A549 (cell line): ENCODE measurements around the gene MIP. TPM values are rescaled to one million over a fixed set of nuclear protein-coding genes. Genes with fewer than 3 reads are reported as not detected.
"Not testable (repeated sequence)": the region's sequence is repeated elsewhere in the genome, so short reads cannot be mapped to it uniquely, and the experiment has no call there.

ENCODE experiments used
- ATAC-seq, 2 experiments: fragments of 200-7000 bp in 1 of 2; fragments of >200 bp in 1 of 2; cut with Nextera tagmentation in 1 of 2; cut with Tn5 transposase in 1 of 2; 3 replicates each; pipeline versions ENCODE4 v1.8.0 to v1.9.1; 2018 to 2020; ENCODE audit warnings: mild to moderate bottlenecking in 1 of 2, moderate library complexity in 1 of 2
- CTCF ChIA-PET: fragments of 300-600 bp; sonication (Branson Sonifier 250); formaldehyde crosslinking; extraction: SDS; loops from one replicate; lab custom pipeline; 2021; ENCODE audit warnings: antibody characterized with exemption, inconsistent platforms; lab: Yijun Ruan, JAX
- POLR2A ChIA-PET: fragments of 350-600 bp; formaldehyde crosslinking; extraction: SDS; loops from one replicate; lab custom pipeline; 2021; ENCODE audit warnings: antibody characterized with exemption, inconsistent platforms; lab: Yijun Ruan, JAX
- DNase-seq, 2 experiments: peaks; one replicate each; pipeline versions ENCODE4 v3.0.0 to v3.0.0-alpha.2; 2011 to 2016; ENCODE audit warnings: low read depth in 1 of 2, low spot score in 1 of 2
- FAIRE-seq: peaks from 2 replicates; lab custom pipeline; 2011; peaks lifted over from hg19 to GRCh38; lab: Jason Lieb, UNC
- H3K27ac ChIP-seq, 2 experiments: fragments of >200 bp; sonication (Bioruptor Twin); formaldehyde crosslinking; 3 replicates each; pipeline ENCODE4 v1.5.1; 2016 to 2017
- H3K4me1 ChIP-seq: fragments of >200 bp; sonication (Bioruptor Twin); formaldehyde crosslinking; 3 replicates; pipeline ENCODE4 v1.6.1; 2016
- H3K4me2 ChIP-seq: fragments of >200 bp; sonication (Bioruptor Twin); formaldehyde crosslinking; 3 replicates; pipeline ENCODE4 v1.6.1; 2016
- H3K4me3 ChIP-seq: fragments of >200 bp; sonication (Bioruptor Twin); formaldehyde crosslinking; 3 replicates; pipeline ENCODE4 v1.5.1; 2016
- H3K9me3 ChIP-seq: fragments of >200 bp; sonication (Bioruptor Twin); formaldehyde crosslinking; 3 replicates; pipeline ENCODE4 v1.6.1; 2016
- EHF ChIP-seq: fragments of 250-450 bp; sonication (Bioruptor Pico); IDR thresholded peaks from 2 replicates; pipeline ENCODE4 v1.5.0; 2020; ENCODE audit warnings: mild to moderate bottlenecking
- FOXS1 ChIP-seq: fragments of 250-450 bp; sonication (Bioruptor Pico); IDR thresholded peaks from 2 replicates; pipeline ENCODE4 v1.5.0; 2020; ENCODE audit warnings: mild to moderate bottlenecking, moderate library complexity
- HOXB13 ChIP-seq: fragments of 250-450 bp; sonication (Bioruptor Pico); IDR thresholded peaks from 2 replicates; pipeline ENCODE4 v1.5.0; 2020; ENCODE audit warnings: low read depth, mild to moderate bottlenecking, moderate library complexity
- HOXB5 ChIP-seq: fragments of 250-450 bp; sonication (Bioruptor Pico); IDR thresholded peaks from 2 replicates; pipeline ENCODE4 v1.5.0; 2020; ENCODE audit warnings: mild to moderate bottlenecking, moderate library complexity
- ZSCAN20 ChIP-seq: fragments of 250-450 bp; sonication (Bioruptor Pico); IDR thresholded peaks from 2 replicates; pipeline ENCODE4 v1.8.0; 2022; ENCODE audit warnings: mild to moderate bottlenecking, moderate library complexity
- WGBS: methylation state at CpG from one replicate; pipeline ENCODE4 v1.1.6; 2017; ENCODE audit errors: missing lambda C conversion rate; 5-methylcytosine and 5-hydroxymethylcytosine counted together
- polyA plus RNA-seq, 4 experiments: library from polyadenylated mRNA; depleted of rRNA in 3 of 4; stranded (reverse); fragments of >200 nt; fragmentation: RNase III in 1 of 4; extraction: RNeasy Plus Mini Kit Qiagen cat#74134 plus additional on column Dnase treatment in 1 of 4; gene quantifications; 2 replicates in 3 of 4; 3 replicates in 1 of 4; pipeline ENCODE4 v1.2.3, GENCODE V29; 2011 to 2017

MIP gene
- polyA plus RNA-seq, 2 of the 4 experiments (the other 2 are of a cell fraction), result not detected

DNA sequence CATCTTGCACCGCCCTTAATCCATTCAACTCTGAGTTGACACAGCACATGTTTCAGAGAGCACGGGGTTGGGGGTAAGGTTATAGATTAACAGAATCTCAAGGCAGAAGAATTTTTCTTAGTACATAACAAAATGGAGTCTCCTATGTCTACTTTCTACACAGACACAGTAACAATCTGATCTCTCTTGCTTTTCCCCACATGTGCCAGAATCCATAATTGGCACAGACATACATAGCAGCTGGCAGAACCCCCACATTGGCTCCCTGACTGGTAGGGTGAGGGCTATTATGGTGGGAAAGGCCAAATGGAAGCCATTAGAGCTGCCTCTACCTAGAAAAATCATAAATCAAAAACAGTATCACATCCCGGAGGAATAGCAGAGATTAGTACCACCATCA lies 53.3 kb downstream of the MIP start:
- H3K27ac ChIP-seq, DNase-seq, H3K4me1 ChIP-seq, H3K4me2 ChIP-seq, H3K4me3 ChIP-seq, CTCF ChIA-PET, POLR2A ChIA-PET, FAIRE-seq, ATAC-seq: not testable (repeated sequence)
- peaks cover 13% of the 10 kb centered on the region; the same call in 2 of the 3 replicates for H3K9me3 ChIP-seq
- TF ChIP-seq EHF (CRISPR knock-in tag), result peak; percentile 65; the same call in 1 of the 2 replicates
- TF ChIP-seq HOXB5 (CRISPR knock-in tag), result peak; percentile 69; the same call in 1 of the 2 replicates
- TF ChIP-seq HOXB13 (CRISPR knock-in tag), result peak; percentile 68; the same call in 1 of the 2 replicates
- TF ChIP-seq FOXS1 (CRISPR knock-in tag), result peak; percentile 22; the same call in 1 of the 2 replicates
- 0 out of 2 replicates have a peak, but pooled peaks have one; percentile 24 for TF ChIP-seq ZSCAN20 (CRISPR knock-in tag)
- 51% methylated on average over 2 of the region's 3 CpGs for WGBS

Other genes with a start within 250 kb of the MIP start
- gene RNF41, start 232.7 kb downstream of the MIP start, polyA plus RNA-seq (2011; rRNA removed), result 47.8 and 65.1 TPM in 2 replicates
- gene RNF41, start 232.7 kb downstream of the MIP start, polyA plus RNA-seq (2017; fragmentation: RNase III; extraction: RNeasy Plus Mini Kit Qiagen cat#74134 plus additional on column Dnase treatment), result 20.2 to 21.7 TPM (median 20.7 TPM) in 3 replicates
- 86.1 and 86.7 TPM in 2 replicates for gene NABP2, start 230.3 kb downstream of the MIP start, polyA plus RNA-seq (2011; rRNA removed)
- 64.1 to 69.6 TPM (median 65.2 TPM) in 3 replicates for gene NABP2, start 230.3 kb downstream of the MIP start, polyA plus RNA-seq (2017; fragmentation: RNase III; extraction: RNeasy Plus Mini Kit Qiagen cat#74134 plus additional on column Dnase treatment)
- gene SLC39A5, start 224.6 kb downstream of the MIP start, polyA plus RNA-seq (2011; rRNA removed), result 0.42 TPM in 1 of 2 replicates, not detected in the other
- 0.09 to 0.23 TPM in 2 of 3 replicates, not detected in the other for gene SLC39A5, start 224.6 kb downstream of the MIP start, polyA plus RNA-seq (2017; fragmentation: RNase III; extraction: RNeasy Plus Mini Kit Qiagen cat#74134 plus additional on column Dnase treatment)
- gene ANKRD52, start 196.3 kb downstream of the MIP start, polyA plus RNA-seq (2011; rRNA removed), result 26.1 and 35.1 TPM in 2 replicates
- 47.4 to 48.7 TPM (median 48.0 TPM) in 3 replicates for gene ANKRD52, start 196.3 kb downstream of the MIP start, polyA plus RNA-seq (2017; fragmentation: RNase III; extraction: RNeasy Plus Mini Kit Qiagen cat#74134 plus additional on column Dnase treatment)
- 40.9 and 41.2 TPM in 2 replicates for gene COQ10A, start 187.7 kb downstream of the MIP start, polyA plus RNA-seq (2011; rRNA removed)
- gene COQ10A, start 187.7 kb downstream of the MIP start, polyA plus RNA-seq (2017; fragmentation: RNase III; extraction: RNeasy Plus Mini Kit Qiagen cat#74134 plus additional on column Dnase treatment), result 20.7 to 23.5 TPM (median 23.2 TPM) in 3 replicates
- gene CS, start 154.3 kb downstream of the MIP start, polyA plus RNA-seq (2011; rRNA removed), result 223 and 263 TPM in 2 replicates
- gene CS, start 154.3 kb downstream of the MIP start, polyA plus RNA-seq (2017; fragmentation: RNase III; extraction: RNeasy Plus Mini Kit Qiagen cat#74134 plus additional on column Dnase treatment), result 143 to 151 TPM (median 146 TPM) in 3 replicates
- gene CNPY2, start 138.7 kb downstream of the MIP start, polyA plus RNA-seq (2011; rRNA removed), result 218 and 257 TPM in 2 replicates
- gene CNPY2, start 138.7 kb downstream of the MIP start, polyA plus RNA-seq (2017; fragmentation: RNase III; extraction: RNeasy Plus Mini Kit Qiagen cat#74134 plus additional on column Dnase treatment), result 150 to 158 TPM (median 155 TPM) in 3 replicates
- 66.8 and 89.4 TPM in 2 replicates for gene PAN2, start 120.7 kb downstream of the MIP start, polyA plus RNA-seq (2011; rRNA removed)
- 24.0 to 30.0 TPM (median 29.6 TPM) in 3 replicates for gene PAN2, start 120.7 kb downstream of the MIP start, polyA plus RNA-seq (2017; fragmentation: RNase III; extraction: RNeasy Plus Mini Kit Qiagen cat#74134 plus additional on column Dnase treatment)
- gene IL23A, start 115.8 kb downstream of the MIP start, polyA plus RNA-seq (2011; rRNA removed), result 0.21 and 0.34 TPM in 2 replicates
- gene IL23A, start 115.8 kb downstream of the MIP start, polyA plus RNA-seq (2017; fragmentation: RNase III; extraction: RNeasy Plus Mini Kit Qiagen cat#74134 plus additional on column Dnase treatment), result 0.31 to 0.34 TPM (median 0.33 TPM) in 3 replicates
- gene STAT2, start 94.5 kb downstream of the MIP start, polyA plus RNA-seq (2011; rRNA removed), result 29.5 and 40.1 TPM in 2 replicates
- 16.5 to 23.9 TPM (median 22.2 TPM) in 3 replicates for gene STAT2, start 94.5 kb downstream of the MIP start, polyA plus RNA-seq (2017; fragmentation: RNase III; extraction: RNeasy Plus Mini Kit Qiagen cat#74134 plus additional on column Dnase treatment)
- not detected in 2 replicates for gene APOF, start 91.8 kb downstream of the MIP start, polyA plus RNA-seq (2011; rRNA removed)
- gene APOF, start 91.8 kb downstream of the MIP start, polyA plus RNA-seq (2017; fragmentation: RNase III; extraction: RNeasy Plus Mini Kit Qiagen cat#74134 plus additional on column Dnase treatment), result not detected in 3 replicates
- gene TIMELESS, start 5.2 kb downstream of the MIP start, polyA plus RNA-seq (2011; rRNA removed), result 17.6 and 34.3 TPM in 2 replicates
- gene TIMELESS, start 5.2 kb downstream of the MIP start, polyA plus RNA-seq (2017; fragmentation: RNase III; extraction: RNeasy Plus Mini Kit Qiagen cat#74134 plus additional on column Dnase treatment), result 51.4 to 60.1 TPM (median 57.4 TPM) in 3 replicates
- gene SPRYD4, start 13.9 kb upstream of the MIP start, polyA plus RNA-seq (2011; rRNA removed), result 3.5 and 3.8 TPM in 2 replicates
- gene SPRYD4, start 13.9 kb upstream of the MIP start, polyA plus RNA-seq (2017; fragmentation: RNase III; extraction: RNeasy Plus Mini Kit Qiagen cat#74134 plus additional on column Dnase treatment), result 2.1 to 2.2 TPM (median 2.1 TPM) in 3 replicates
- 0.36 and 0.61 TPM in 2 replicates for gene GLS2, start 33.5 kb upstream of the MIP start, polyA plus RNA-seq (2011; rRNA removed)
- 0.07 to 0.44 TPM (median 0.18 TPM) in 3 replicates for gene GLS2, start 33.5 kb upstream of the MIP start, polyA plus RNA-seq (2017; fragmentation: RNase III; extraction: RNeasy Plus Mini Kit Qiagen cat#74134 plus additional on column Dnase treatment)
- 46.4 and 61.6 TPM in 2 replicates for gene RBMS2, start 67.2 kb upstream of the MIP start, polyA plus RNA-seq (2011; rRNA removed)
- gene RBMS2, start 67.2 kb upstream of the MIP start, polyA plus RNA-seq (2017; fragmentation: RNase III; extraction: RNeasy Plus Mini Kit Qiagen cat#74134 plus additional on column Dnase treatment), result 13.3 to 16.5 TPM (median 15.1 TPM) in 3 replicates
- gene BAZ2A, start 175.7 kb upstream of the MIP start, polyA plus RNA-seq (2011; rRNA removed), result 59.4 and 103 TPM in 2 replicates
- gene BAZ2A, start 175.7 kb upstream of the MIP start, polyA plus RNA-seq (2017; fragmentation: RNase III; extraction: RNeasy Plus Mini Kit Qiagen cat#74134 plus additional on column Dnase treatment), result 34.2 to 41.7 TPM (median 40.8 TPM) in 3 replicates
- 1,500 and 1,639 TPM in 2 replicates for gene ATP5F1B, start 191.3 kb upstream of the MIP start, polyA plus RNA-seq (2011; rRNA removed)
- 761 to 854 TPM (median 778 TPM) in 3 replicates for gene ATP5F1B, start 191.3 kb upstream of the MIP start, polyA plus RNA-seq (2017; fragmentation: RNase III; extraction: RNeasy Plus Mini Kit Qiagen cat#74134 plus additional on column Dnase treatment)
- gene PTGES3, start 233.6 kb upstream of the MIP start, polyA plus RNA-seq (2011; rRNA removed), result 211 and 272 TPM in 2 replicates
- 400 to 467 TPM (median 406 TPM) in 3 replicates for gene PTGES3, start 233.6 kb upstream of the MIP start, polyA plus RNA-seq (2017; fragmentation: RNase III; extraction: RNeasy Plus Mini Kit Qiagen cat#74134 plus additional on column Dnase treatment)